H1 (cell line): Measurements from ENCODE around the gene TMEM151B. TPM values are rescaled to one million over a fixed set of nuclear protein-coding genes. Genes with fewer than 3 reads are reported as not detected.

Experiments
- ATF2 ChIP-seq: IDR thresholded peaks from 2 replicates; pipeline ENCODE4 v1.6.1; 2012; ENCODE audit warnings: low read length, inconsistent platforms
- BACH1 ChIP-seq: IDR thresholded peaks from 2 replicates; pipeline ENCODE4 v1.6.1; 2012; ENCODE audit warnings: low read length, improper control_type of control experiment
- CBX5 ChIP-seq: fragments of 300-800, 300-1000 bp; sonication (generic); IDR thresholded peaks from 2 replicates; pipeline ENCODE4 v1.7.1; 2016; ENCODE audit warnings: antibody characterized with exemption, low read length, low read depth
- CTBP2 ChIP-seq: IDR thresholded peaks from 2 replicates; pipeline ENCODE4 v1.7.0; 2011; ENCODE audit warnings: borderline replicate concordance, mild to moderate bottlenecking, moderate library complexity, mixed read lengths, low read length; ENCODE audit not compliant: insufficient read depth, insufficient read length
- EZH2 ChIP-seq: fragments of 200-600 bp; sonication (generic); IDR thresholded peaks from 2 replicates; pipeline ENCODE4 v1.7.1; 2012; ENCODE audit warnings: low read depth, mild to moderate bottlenecking, moderate library complexity, low read length, inconsistent platforms; ENCODE audit not compliant: severe bottlenecking
- KDM4A ChIP-seq: IDR thresholded peaks from one replicate; pipeline ENCODE4 v1.7.1; 2012; ENCODE audit warnings: low read depth, mild to moderate bottlenecking, moderate library complexity, low read length, inconsistent platforms; ENCODE audit not compliant: severe bottlenecking
- MAFK ChIP-seq: IDR thresholded peaks from 2 replicates; pipeline ENCODE4 v1.6.1; 2012; ENCODE audit warnings: low read depth, mild to moderate bottlenecking, improper control_type of control experiment, low read length
- POU5F1 ChIP-seq: IDR thresholded peaks from 2 replicates; pipeline ENCODE4 v1.6.1; 2011; ENCODE audit warnings: low read depth, mild to moderate bottlenecking, low read length, moderate library complexity
- SP1 ChIP-seq: IDR thresholded peaks from 2 replicates; pipeline ENCODE4 v1.6.1; 2011; ENCODE audit warnings: low read depth, low read length
- SRF ChIP-seq: IDR thresholded peaks from 2 replicates; pipeline ENCODE4 v1.6.1; 2011; ENCODE audit warnings: mild to moderate bottlenecking, low read depth, low read length, moderate library complexity
- SUZ12 ChIP-seq: fragments of 200-600 bp; sonication (generic); IDR thresholded peaks from 2 replicates; pipeline ENCODE4 v1.6.1; 2012; ENCODE audit warnings: mild to moderate bottlenecking, inconsistent platforms, low read length, moderate library complexity, mixed read lengths
- TBP ChIP-seq: IDR thresholded peaks from 2 replicates; pipeline ENCODE4 v1.6.1; 2011; ENCODE audit warnings: low read depth, low read length, improper control_type of control experiment
- YY1 ChIP-seq: IDR thresholded peaks from 2 replicates; pipeline ENCODE4 v1.6.1; 2011; ENCODE audit warnings: low read depth, mild to moderate bottlenecking, low read length
- ZNF274 ChIP-seq: IDR thresholded peaks from 2 replicates; pipeline ENCODE4 v1.7.0; 2012; ENCODE audit warnings: low read length, borderline replicate concordance; ENCODE audit errors: extremely low read depth
- polyA plus RNA-seq, 7 experiments: library from polyadenylated mRNA; depleted of rRNA in 3 of 7; stranded (reverse) in 5 of 7; unstranded in 2 of 7; fragments of >200 nt in 5 of 7; fragments of 200-250 nt in 2 of 7; gene quantifications; 1 replicate in 5 of 7; 2 replicates in 1 of 7; 4 replicates in 1 of 7; pipeline versions ENCODE4 v1.2.1 to v1.2.3, GENCODE V29; 2011 to 2013; ENCODE audit warnings: missing spikeins in 2 of 7, mixed read lengths in 2 of 7
- total RNA-seq: library from RNA; stranded (reverse); fragmentation: NEBNext Ultra II Directional; extraction: Animal tissue kit (Norgen Biotek cat#: 25700); gene quantifications from 2 replicates; pipeline ENCODE4 v1.2.1, GENCODE V29; 2021
- TF ChIP-seq, protein P1 (sequence below): IDR thresholded peaks from 2 replicates; pipeline ENCODE4 v1.6.1; 2011; ENCODE audit warnings: low read length, improper control_type of control experiment
- TF ChIP-seq, protein P2 (sequence below): IDR thresholded peaks from 2 replicates; pipeline ENCODE4 v1.6.1; 2012; ENCODE audit warnings: inconsistent platforms
- TF ChIP-seq, protein P3 (sequence below): IDR thresholded peaks from 2 replicates; pipeline ENCODE4 v1.6.1; 2012; ENCODE audit warnings: inconsistent platforms

TMEM151B gene
- total and polyA plus RNA-seq, 2 of the 8 experiments (the other 6 are each of a cell fraction or from before 2014, with no cell fraction given): 8.0 to 15.5 TPM

DNA sequence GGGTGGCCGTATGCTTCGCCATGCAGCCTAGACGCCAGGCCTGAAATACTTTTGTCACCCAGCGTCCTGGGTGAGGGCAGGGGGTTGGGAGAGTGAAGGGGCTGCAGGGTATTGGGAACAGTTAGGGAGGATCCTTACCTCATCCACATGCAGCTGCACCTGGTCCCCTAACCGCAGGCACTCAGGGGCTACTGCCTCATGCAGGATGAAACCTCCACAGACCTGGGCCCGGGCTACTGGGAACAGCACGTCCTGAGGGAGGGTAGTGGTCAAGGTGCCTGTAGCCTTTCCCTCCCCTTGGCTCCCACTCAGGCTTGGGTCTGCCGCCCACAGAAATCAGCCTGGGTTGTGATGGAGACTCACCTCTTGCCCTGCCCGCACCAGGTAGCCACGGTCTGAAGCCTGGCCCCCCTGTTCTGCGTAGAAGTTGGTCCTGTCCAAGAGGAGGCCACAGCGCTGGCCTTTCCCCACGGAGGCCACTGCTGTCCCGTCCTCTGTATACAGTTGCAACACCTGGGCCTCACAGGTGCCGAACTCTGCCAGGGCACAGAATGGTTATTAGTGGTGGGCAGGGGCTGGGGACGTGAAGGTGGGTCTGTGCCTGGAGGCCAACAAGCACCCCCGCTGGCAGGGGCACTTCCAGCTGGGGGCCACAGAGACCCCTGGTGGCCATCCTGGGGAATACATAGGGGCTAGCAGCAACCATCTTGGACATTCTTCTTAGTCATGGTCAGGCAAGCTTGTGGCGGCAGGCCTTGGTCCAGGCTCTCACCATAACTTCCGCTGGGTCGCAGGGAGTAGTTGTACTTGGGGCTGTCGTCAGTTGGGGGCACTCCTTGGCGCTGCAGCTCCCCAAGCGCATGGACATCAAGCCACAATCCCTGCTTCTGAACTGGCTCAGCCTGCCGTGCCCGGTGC, 34.3 kb downstream of the TMEM151B start (continued):
- peak; percentile 42; the same call in 1 of the 2 replicates for TF ChIP-seq MAFK
- peak; percentile 91 for TF ChIP-seq YY1
- TF ChIP-seq TBP: no peak
- no peak for TF ChIP-seq KDM4A
- TF ChIP-seq, protein P1, sequence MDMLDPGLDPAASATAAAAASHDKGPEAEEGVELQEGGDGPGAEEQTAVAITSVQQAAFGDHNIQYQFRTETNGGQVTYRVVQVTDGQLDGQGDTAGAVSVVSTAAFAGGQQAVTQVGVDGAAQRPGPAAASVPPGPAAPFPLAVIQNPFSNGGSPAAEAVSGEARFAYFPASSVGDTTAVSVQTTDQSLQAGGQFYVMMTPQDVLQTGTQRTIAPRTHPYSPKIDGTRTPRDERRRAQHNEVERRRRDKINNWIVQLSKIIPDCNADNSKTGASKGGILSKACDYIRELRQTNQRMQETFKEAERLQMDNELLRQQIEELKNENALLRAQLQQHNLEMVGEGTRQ: no peak
- peak; percentile 62; the same call in 1 of the 2 replicates for TF ChIP-seq BACH1
- no peak for TF ChIP-seq ATF2
- no peak for TF ChIP-seq ZNF274
- TF ChIP-seq CTBP2: no peak
- TF ChIP-seq, protein P2, sequence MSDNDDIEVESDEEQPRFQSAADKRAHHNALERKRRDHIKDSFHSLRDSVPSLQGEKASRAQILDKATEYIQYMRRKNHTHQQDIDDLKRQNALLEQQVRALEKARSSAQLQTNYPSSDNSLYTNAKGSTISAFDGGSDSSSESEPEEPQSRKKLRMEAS: 0 out of 2 replicates have a peak, but pooled peaks have one; percentile 32
- no peak for TF ChIP-seq POU5F1
- TF ChIP-seq EZH2: no peak
- no peak for TF ChIP-seq SUZ12
- TF ChIP-seq, protein P3, sequence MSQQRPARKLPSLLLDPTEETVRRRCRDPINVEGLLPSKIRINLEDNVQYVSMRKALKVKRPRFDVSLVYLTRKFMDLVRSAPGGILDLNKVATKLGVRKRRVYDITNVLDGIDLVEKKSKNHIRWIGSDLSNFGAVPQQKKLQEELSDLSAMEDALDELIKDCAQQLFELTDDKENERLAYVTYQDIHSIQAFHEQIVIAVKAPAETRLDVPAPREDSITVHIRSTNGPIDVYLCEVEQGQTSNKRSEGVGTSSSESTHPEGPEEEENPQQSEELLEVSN: no peak
- no peak for TF ChIP-seq SRF
- TF ChIP-seq CBX5: no peak
- no peak for TF ChIP-seq SP1
